NCI-H128 (cell line): Measurements from ENCODE around the gene ZBTB16.

Source experiments
- DNase-seq: peaks from one replicate; lab custom pipeline; 2025; ENCODE audit not compliant: unreplicated experiment; lab: John Stamatoyannopoulos, UW

The ZBTB16 gene

GRCh38 chr11:114063149-114063828, 3.8 kb downstream of the ZBTB16 start:
- DNase-seq: no peak

GRCh38 chr11:114063829-114064201, 4.3 kb downstream of the ZBTB16 start:
- no peak for DNase-seq

- no peak for DNase-seq
Observed at GRCh38 chr11:114064216-114064615, 4.7 kb downstream of the ZBTB16 start.

- DNase-seq: no peak
Observed at GRCh38 chr11:114065094-114065493, 5.6 kb downstream of the ZBTB16 start.

GRCh38 chr11:114066046-114066648, 6.6 kb downstream of the ZBTB16 start:
- DNase-seq: no peak

- no peak for DNase-seq
Observed at GRCh38 chr11:114068327-114068726, 8.8 kb downstream of the ZBTB16 start.

- DNase-seq: no peak
Observed at GRCh38 chr11:114070464-114071139, 11.1 kb downstream of the ZBTB16 start.

GRCh38 chr11:114073007-114073827, 13.7 kb downstream of the ZBTB16 start:
- DNase-seq: no peak

GRCh38 chr11:114073828-114074381, 14.4 kb downstream of the ZBTB16 start:
- no peak for DNase-seq

GRCh38 chr11:114074546-114075343, 15.2 kb downstream of the ZBTB16 start:
- DNase-seq: no peak

- DNase-seq: no peak
Observed at GRCh38 chr11:114075344-114075610, 15.8 kb downstream of the ZBTB16 start.

- no peak for DNase-seq
Observed at GRCh38 chr11:114075891-114076441, 16.5 kb downstream of the ZBTB16 start.

GRCh38 chr11:114076921-114077331, 17.4 kb downstream of the ZBTB16 start:
- DNase-seq: no peak

GRCh38 chr11:114077482-114078305, 18.2 kb downstream of the ZBTB16 start:
- no peak for DNase-seq

- DNase-seq: no peak
Observed at GRCh38 chr11:114078423-114078822, 18.9 kb downstream of the ZBTB16 start.

- DNase-seq: no peak
Observed at GRCh38 chr11:114079511-114080065, 20.1 kb downstream of the ZBTB16 start.

GRCh38 chr11:114080219-114080618, 20.7 kb downstream of the ZBTB16 start:
- DNase-seq: no peak

- no peak for DNase-seq
Observed at GRCh38 chr11:114080769-114081168, 21.3 kb downstream of the ZBTB16 start.
